SW480 (cell line): ENCODE data around the gene SPRR3.
A peak's percentile ranks its signal among the peaks of the same experiment; 100 is the strongest.
"Not testable (repeated sequence)": the region's sequence is repeated elsewhere in the genome, so short reads cannot be mapped to it uniquely, and the experiment has no call there.

Experiments
- DNase-seq: peaks from one replicate; pipeline ENCODE4 v3.0.0-alpha.2; 2016; ENCODE audit warnings: low spot score

SPRR3 gene

GRCh38 chr1:152983743-152984142, 17.8 kb upstream of the SPRR3 start, which contains the start of gene SPRR1A:
SPRR1A (plus strand) TSS chr1:152984081; CDS start chr1:152985231, 1,150 bp downstream.
- DNase-seq: no peak

DNA sequence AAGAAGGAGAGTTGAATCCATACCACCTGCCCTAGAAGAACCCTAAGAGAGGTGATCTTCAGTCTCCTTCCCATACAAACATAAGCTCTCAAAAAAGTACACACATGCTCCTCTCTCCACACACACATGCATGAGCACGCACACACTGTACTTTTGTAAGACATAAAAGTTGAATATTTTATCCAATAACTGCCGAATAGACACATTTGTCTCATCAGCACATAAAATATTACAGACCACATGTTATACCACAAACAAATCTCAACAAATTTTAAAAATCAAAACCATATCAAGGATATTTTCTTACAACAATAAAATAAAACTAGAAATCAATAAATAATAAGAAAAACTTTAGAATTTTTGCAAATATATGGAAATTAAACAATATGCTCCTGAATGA, 15.0 kb upstream of the SPRR3 start:
- no peak for DNase-seq

DNA sequence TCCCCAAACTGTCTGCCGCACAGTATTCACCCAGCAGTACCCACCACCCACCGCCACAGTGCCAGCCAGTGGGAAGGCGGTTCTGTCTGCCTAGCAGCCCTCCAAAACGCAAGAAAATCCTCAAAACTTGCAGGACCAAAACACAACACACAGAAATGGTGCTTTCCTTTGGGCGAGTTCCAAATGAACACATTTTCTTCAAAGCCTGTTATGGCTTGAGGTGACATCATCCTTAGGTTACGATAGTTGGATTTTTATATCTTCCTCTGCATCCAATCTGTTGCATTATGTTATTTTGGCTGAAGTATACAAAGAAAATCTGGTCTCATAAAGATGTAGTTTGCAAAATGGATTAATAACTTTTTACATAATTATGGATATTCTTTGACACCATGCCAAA, 8.4 kb upstream of the SPRR3 start:
- no peak for DNase-seq

GRCh38 chr1:152995842-152996241, 5.7 kb upstream of the SPRR3 start:
- DNase-seq: no peak

DNA sequence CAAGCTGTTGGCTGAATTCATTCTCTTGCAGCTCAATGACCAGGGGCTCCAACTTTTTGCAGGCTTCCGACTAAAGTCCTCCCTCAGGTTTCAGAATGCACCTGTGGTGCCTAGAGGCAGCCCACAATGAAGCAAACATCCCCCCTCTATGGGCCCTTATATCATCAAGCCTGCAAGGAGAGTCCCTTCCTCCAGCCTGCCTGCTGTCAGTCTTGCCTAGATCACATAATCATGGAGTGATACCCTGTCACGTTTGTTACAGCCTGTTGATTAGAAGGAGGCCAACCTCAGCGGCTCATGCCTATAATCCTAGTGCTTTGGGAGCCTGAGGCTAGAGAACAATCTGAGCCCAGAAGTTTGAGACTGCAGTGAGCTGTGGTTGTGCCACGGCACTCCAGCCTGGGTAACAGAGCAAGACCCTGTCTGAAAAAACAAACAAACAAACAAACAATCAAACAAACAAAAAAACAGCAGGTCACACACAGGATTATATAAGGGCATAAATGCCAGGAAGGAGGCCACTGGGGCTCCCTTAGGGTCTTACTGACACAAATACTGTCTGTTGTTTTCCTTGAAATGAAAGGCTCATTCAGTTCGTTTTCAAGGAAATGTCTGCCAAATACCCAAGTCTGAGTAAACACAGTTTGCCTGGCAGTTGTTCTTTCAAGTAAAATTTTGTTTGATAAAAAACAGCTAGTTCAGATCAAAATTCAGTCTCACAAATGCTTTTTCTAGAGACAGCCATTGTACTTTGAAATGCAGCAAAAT, 4.7 kb upstream of the SPRR3 start:
- DNase-seq: no peak

GRCh38 chr1:152997901-152998300, 3.6 kb upstream of the SPRR3 start:
- no peak for DNase-seq

GRCh38 chr1:152998476-152998875, 3.1 kb upstream of the SPRR3 start:
- no peak for DNase-seq

DNA sequence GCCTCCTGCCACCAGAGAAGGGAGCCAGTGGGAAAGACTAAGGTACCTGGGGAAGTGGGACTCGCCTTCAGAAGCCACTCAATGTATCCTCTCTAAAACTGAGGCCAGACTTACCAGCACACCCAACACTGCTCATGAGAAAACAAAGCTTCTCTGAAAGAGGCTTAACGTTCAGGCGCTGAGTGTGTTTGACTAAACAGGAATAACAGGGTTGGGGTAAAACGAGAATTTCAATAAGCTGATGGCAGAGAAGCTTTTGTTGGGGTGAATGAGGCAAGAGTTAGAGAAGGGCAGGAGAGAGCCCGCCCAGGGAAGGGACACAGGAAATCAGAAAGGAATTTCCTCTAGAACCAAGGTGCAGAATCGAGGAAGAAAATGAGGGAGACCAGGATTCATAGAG, 1.7 kb upstream of the SPRR3 start:
- DNase-seq: no peak

DNA sequence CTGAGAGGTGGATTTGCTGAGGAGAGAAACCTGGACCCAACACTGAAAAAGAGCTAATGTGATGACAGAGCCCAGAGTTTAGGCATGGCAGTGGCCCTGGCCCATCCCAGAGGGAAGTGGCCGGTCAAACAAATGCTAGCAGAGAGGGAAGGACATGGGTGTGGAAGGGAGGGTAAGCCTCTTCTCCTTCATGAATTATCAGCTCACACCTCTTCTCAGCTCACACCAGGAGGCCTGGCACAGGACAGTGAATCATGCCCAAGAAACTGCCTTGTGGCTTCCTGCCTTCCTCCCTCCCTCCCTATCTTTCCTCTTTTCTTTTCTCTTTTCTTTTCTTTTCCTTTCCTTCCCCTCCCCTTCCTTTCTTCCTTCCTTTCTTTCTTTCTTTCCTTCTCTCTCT, 1.3 kb upstream of the SPRR3 start:
- no peak for DNase-seq

DNA sequence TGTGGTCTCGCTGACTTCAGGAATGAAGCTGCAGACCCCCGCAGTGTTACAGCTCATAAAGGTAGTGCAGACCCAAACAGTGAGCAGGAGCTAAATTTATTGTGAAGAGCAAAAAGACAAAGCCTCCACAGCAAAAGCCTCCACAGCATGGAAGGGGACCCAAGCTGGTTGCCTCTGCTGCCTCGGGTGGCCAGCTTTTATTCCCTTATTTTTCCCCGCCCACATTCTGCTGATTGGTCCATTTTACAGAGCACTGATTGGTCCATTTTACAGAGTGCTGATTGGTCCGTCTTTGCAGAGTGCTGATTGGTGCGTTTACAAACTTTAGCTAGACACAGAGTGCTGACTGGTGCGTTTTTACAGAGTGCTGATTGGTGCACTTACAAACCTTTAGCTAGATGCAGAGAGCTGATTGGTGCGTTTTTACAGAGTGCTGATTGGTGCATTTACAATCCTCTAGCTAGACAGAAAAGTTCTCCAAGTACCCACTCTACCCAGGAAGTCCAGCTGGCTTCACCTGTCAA, 9.7 kb downstream of the SPRR3 start:
- DNase-seq: not testable (repeated sequence)

GRCh38 chr1:153021829-153022228, 20.3 kb downstream of the SPRR3 start:
- DNase-seq: not testable (repeated sequence)

DNA sequence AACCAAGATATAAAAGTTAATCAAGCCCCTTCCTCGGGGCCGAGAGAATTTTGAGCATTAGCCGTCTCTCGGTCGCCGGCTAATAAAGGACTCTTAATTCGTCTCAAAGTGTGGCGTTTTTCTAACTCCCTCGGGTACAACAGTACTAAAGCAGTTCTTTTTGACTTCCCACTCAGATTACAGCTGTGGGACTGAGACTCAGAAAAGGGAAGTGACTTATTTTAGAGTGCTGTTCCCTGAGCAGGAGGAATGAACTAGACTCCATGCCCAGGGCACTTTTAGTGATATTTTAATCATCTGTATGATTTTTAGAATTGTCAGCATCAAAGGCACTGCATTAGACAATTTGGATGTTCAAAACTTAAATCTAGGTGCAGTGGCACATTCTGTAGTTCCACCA, 20.8 kb downstream of the SPRR3 start:
- not testable (repeated sequence) for DNase-seq

DNA sequence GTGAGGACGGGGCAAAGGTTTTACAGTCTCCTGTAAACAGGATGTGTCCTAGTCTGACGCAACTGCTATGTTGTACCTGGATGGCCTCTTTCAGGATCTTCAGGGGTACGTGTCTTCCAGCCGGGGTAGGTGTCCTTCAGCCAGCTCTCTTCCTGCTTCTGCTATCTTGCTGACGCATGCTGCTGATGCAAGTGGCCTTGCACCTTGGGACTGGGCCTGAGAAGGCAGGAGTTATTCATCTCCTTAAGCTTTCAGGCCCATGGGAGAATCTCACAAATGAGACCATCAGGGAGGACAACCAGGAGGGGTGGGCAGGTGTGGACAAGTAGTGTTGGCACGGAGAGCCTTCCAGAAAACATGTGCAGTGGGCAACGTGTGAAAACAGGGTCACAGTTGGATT, 21.6 kb downstream of the SPRR3 start:
- DNase-seq: no peak

GRCh38 chr1:153024413-153024812, 22.9 kb downstream of the SPRR3 start:
- no peak for DNase-seq

- no peak for DNase-seq
Observed at GRCh38 chr1:153025797-153026196, 24.2 kb downstream of the SPRR3 start.

DNA sequence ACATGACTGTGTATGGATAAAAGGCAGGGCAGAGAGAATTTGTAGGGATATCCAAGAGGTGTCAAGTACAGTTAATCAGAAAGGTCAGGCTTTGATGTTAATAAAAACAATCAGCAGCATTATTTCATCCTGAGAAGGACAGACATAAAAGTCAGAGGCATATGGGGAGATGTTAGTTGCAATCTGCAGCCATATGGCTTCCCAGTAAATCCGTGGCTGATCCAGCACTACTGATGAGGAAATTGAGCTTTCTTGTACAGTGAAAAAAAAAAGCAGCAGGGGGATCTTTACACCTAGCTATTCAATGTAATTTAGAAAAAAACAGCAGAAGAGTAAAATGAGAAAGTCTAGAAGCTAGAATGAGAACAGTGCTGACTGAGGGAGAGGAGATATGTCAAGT, 27.2 kb downstream of the SPRR3 start:
- no peak for DNase-seq

DNA sequence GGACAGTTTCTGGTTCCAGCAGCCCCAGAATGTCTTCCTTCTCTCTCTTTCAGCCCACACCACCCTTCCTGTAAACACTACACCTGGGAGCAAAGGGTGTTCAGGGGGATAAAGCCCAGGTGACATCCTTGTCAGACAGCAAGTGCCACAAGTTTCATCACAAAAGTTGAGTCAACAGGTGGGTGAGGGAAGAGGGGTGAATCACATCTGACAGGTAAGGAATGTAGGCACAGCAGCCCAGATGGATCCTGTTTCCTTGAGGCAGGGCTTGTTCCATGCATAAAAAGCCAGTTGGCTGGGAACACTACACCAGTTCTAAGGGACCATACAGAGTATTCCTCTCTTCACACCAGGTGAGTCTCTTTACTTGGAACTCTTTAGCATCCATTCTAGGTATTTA, 29.3 kb downstream of the SPRR3 start, which contains the start of gene SPRR1B:
Gene SPRR1B (plus strand): TSS at position 309 of the 400 bp plus-strand sequence. CDS start 1,143 bp downstream, outside the sequence.
- no peak for DNase-seq

DNA sequence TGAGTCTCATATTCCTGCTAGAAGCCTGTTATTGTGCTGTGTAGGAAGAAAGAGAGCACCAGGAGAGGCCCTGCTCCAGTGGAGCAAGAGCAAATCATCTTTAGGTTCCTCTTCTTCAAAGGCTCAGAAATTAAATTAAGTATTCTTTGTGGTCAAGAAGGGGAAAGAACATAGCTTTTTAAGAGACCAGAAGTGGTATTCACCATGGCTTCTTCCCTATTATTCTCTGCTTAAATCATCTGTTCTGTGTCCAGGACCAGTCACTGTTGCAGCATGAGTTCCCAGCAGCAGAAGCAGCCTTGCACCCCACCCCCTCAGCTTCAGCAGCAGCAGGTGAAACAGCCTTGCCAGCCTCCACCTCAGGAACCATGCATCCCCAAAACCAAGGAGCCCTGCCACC, 30.5 kb downstream of the SPRR3 start:
- no peak for DNase-seq

GRCh38 chr1:153032677-153033308, 31.2 kb downstream of the SPRR3 start:
- DNase-seq: peak; percentile 69

DNA sequence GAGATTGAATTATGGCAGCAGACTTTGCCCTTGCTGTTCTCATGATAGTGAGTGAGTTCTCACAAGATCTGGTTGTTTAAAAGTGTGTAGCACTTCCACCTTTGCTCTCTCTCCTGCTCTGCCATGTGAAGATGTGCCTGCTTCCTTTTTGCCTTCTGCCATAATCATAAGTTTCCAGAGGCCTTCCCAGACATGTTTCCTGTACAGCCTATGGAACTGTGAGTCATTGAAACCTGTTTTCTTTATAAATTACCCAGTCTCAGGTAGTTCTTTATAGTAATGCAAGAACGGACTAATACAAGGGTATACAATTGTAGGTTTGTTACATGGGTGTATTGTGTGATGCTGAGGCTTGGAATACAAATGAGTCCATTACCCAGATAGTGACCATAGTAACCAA, 33.7 kb downstream of the SPRR3 start:
- DNase-seq: no peak

DNA sequence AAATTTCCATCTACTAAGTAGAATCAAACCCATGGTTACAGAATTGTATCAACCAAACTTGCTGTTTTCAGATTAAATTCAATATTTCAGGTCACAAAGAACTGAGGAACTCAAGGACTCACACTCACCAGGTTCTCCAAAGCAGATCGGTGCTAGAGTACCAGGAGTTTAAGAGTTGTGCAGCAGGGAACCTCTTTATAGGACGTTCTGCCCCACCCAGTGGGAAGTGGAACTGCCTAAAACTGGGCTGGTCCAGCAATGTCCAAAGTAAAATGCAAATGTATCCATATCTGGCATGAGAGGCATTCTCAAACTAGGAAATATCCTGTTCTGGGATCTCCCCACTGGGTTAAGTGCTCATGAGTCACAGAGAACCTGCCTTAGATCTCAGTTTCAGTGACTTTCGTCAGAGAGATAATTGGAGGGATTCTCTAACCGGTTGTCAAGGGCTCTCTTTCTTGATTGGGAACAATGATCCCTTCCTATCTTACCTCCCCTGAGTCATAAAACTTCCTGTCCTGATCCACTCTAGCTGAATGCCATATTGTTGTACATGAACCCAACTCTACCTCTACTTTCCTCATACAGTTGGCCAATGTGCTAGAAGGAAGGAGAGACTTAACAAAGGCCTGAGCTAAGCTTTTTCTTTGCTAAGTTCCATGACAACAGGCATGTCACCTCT, 39.5 kb downstream of the SPRR3 start, which contains the start of gene SPRR2D:
Gene SPRR2D (minus strand): TSS at position 171 of the 682 bp plus-strand sequence. CDS start 774 bp downstream, outside the sequence.
- DNase-seq: peak; percentile 64

- no peak for DNase-seq
Observed at GRCh38 chr1:153049211-153049610, 47.7 kb downstream of the SPRR3 start.
